Right ventricle myocardium inferior (tissue), 1 donor: ENCODE data around the gene NQO2. TPM values are rescaled to one million over a fixed set of nuclear protein-coding genes. Genes with fewer than 3 reads are reported as not detected.
"Not testable (repeated sequence)": the region's sequence is repeated elsewhere in the genome, so short reads cannot be mapped to it uniquely, and the experiment has no call there.

Experiments used
- ATAC-seq: fragments of 200-7000 bp; cut with Tn5 transposase; one replicate; pipeline ENCODE4 v1.9.1; 2020; ENCODE audit warnings: mild to moderate bottlenecking, moderate library complexity
- DNase-seq: peaks from one replicate; pipeline ENCODE4 v3.0.0; 2021; ENCODE audit errors: missing footprints
- intact Hi-C: fragments of 100-400 bp; cut with DNase I; formaldehyde crosslinking; loops from one replicate; pipeline ENCODE4 v1.11.0; 2022
- total RNA-seq: library from RNA; stranded (reverse); fragmentation: NEBNext Ultra II Directional; extraction: Animal tissue kit (Norgen Biotek cat#: 25700); gene quantifications from one replicate; pipeline ENCODE4 v1.2.1, GENCODE V29; 2021
- donor health status: DM: no; HTN: yes; CAD: no; lungs with severe emphysema.

Gene NQO2
- total RNA-seq, 1 donor from 2014 or later = 57.5 TPM

DNA sequence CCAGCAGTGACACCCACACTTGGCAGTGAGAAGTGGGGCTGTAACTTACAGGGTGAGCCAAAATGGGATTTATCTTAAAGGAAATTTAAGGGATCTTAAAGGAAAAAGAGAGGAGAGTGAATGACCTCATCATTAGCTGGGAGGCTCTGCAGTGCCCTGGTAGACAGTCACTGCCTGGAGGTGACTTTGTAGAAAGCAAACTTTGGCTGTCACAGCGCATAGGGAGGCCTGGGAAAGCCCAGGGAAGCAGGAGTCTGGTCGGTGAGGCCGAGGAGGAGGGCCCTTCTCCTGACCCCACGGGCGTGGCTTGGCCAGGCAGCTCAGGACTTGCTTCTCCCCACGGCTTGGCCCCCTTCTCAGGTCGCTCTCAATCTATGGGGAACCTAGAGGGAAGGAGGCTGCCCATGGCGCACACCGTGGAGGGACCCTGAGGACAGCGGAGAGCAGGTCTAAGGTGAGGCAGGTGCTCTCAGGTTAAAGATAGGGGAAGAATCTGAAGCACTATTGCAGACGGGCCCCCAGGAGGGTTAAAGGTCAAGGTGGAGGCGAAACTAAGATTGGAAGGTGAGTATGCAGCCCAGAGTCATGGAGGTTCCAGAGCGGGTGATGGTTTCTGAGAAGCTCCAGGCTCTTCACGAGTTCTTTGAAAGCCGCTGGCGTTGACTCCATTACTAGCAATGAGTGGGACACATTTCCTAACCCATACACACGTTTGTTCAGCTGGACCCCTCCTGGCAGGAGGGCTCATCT lies 53.0 kb downstream of the NQO2 start:
- intact Hi-C loops = loop anchor here (1.0 kb wide), 1 partner anchor 53 kb away; the partner anchor contains the start of gene NQO2
- DNase-seq (no peak), ATAC-seq (no peak)

- ATAC-seq (no peak), DNase-seq (no peak)
- intact Hi-C loops = loop anchor here (1.0 kb wide), 1 partner anchor 54 kb away; the partner anchor contains the start of gene NQO2
Measured at GRCh38 chr6:3053231-3053508, 53.5 kb downstream of the NQO2 start.

DNA sequence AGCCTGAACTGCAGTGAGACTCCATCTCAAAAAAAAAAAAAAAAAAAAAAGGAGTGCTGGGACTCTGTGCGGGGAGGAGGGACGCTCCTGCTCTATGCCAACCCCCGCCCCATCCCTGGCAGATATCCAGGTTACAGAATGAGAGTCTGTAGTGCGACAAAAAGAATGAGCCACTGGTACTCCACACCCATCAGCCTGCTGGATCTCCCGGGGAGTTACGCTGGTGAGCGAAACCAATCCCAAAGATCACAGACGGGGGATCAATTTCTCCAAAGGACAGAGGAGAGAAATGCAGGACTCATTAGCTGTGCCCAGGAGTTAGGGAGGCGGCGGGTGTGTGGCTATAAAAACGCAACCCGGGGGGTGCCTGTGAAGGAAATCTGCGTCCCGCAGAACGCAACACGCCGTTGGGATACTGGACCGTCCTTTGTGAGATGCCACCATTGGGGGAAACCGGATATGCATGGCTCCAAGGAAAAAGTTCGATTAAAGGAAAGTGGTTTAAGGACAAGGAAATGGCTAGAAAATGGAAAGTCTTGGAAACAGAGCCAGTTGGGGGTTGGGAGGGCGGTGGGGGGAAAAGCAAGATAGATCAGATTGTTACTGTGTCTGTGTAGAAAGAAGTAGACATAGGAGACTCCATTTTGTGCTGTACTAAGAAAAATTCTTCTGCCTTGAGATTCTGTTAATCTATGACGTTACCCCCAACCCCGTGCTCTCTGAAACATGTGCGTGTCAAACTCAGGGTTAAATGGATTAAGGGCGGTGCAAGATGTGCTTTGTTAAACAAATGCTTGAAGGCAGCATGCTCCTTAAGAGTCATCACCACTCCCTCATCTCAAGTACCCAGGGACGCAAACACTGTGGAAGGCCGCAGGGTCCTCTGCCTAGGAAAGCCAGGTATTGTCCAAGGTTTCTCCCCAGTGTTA lies 54.8 kb downstream of the NQO2 start:
- ATAC-seq, DNase-seq: not testable (repeated sequence)
- intact Hi-C loops = loop anchor here (5.0 kb wide), 1 partner anchor 212 kb away; the partner anchor contains the start of gene SERPINB1

- ATAC-seq, DNase-seq: not testable (repeated sequence)
- intact Hi-C loops = loop anchor here (5.0 kb wide), 1 partner anchor 213 kb away; the partner anchor contains the start of gene SERPINB1
Measured at GRCh38 chr6:3055158-3055499, 55.4 kb downstream of the NQO2 start.

DNA sequence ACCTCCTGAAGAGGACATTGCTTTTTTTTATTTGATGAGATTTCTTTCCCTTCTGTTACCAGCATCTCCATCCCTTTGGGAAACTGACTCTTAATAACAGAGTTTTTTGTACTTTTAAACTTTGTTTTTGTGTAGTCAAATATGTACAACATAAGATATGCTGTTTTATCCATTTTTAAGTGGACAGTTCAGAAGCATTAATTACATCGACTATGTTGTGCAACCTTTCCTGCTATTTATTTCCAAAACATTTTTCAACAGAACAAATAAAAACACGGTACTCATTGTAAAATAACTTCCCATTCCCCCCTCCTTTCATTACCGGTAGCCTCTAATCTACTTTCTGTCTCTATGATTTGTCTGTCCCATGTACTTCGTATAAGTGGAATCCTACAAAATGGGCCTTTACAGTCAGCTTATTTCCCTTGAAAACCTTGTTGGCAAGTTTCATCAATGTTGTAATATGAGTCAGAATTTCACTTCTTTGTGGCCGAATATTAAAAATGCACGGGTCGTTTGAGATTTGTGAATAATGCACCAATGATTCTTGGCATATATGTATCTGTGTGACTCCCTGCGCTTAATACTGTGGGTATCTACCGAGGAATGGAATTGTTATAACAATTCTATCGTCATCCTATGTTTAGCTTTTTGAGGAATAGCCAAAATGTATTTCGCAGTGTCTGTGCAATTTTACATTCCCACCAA lies 57.5 kb downstream of the NQO2 start:
- ATAC-seq (no peak), DNase-seq (no peak)
- intact Hi-C loops = loop anchor here (1.0 to 5.0 kb wide), 2 partner anchors 61 to 215 kb away; partner anchors contain the start of gene SERPINB1

- ATAC-seq (no peak), DNase-seq (no peak)
- intact Hi-C loops = loop anchor here (5.0 kb wide), 1 partner anchor 217 kb away; the partner anchor contains the start of gene SERPINB1
Measured at GRCh38 chr6:3058957-3059356, 59.3 kb downstream of the NQO2 start.

DNA sequence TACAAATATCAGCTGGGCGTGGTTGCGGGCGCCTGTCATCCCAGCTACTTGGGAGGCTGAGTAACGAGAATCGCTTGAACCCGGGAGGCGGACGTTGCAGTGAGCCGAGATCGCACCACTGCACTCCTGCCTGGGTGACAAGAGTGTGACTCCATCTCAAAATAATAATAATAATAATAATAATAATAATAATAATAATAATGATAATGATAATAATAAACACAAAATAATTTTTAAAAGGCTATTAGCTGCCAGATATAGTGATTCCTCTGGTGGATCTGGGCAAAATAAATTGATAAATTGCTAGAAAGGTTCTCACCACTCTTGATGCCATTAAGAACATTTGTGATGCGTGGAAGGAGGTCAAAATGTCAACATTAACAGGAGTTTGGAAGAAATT lies 60.4 kb downstream of the NQO2 start:
- intact Hi-C loops, ATAC-seq, DNase-seq: not testable (repeated sequence)

- intact Hi-C loops = no loop called here
- DNase-seq = no peak
- ATAC-seq = no peak
Measured at GRCh38 chr6:3061501-3061941, 61.8 kb downstream of the NQO2 start.

- DNase-seq, intact Hi-C loops, ATAC-seq: not testable (repeated sequence)
Measured at GRCh38 chr6:3063340-3063732, 63.6 kb downstream of the NQO2 start.

- peak; percentile 95 for ATAC-seq
- DNase-seq = peak; percentile 98
- intact Hi-C loops = no loop called here
Measured at GRCh38 chr6:3063733-3064700, 64.3 kb downstream of the NQO2 start.

GRCh38 chr6:3068329-3069214 lies 68.9 kb downstream of the NQO2 start, which contains the start of gene RIPK1:
TSS of gene RIPK1 (plus strand) at chr6:3068494. CDS start at chr6:3076824, 8,330 bp downstream.
- DNase-seq (peak; percentile 97), ATAC-seq (peak; percentile 92)
- intact Hi-C loops = no loop called here

Other genes with a start within 250 kb of the NQO2 start
- gene MYLK4, start 249.0 kb upstream of the NQO2 start, total RNA-seq = 2.0 TPM
- 40.8 TPM for gene WRNIP1, start 234.5 kb upstream of the NQO2 start, total RNA-seq
- 27.5 TPM for gene SERPINB1, start 158.0 kb upstream of the NQO2 start, total RNA-seq
- gene SERPINB9, start 96.6 kb upstream of the NQO2 start, total RNA-seq = 3.2 TPM
- 275 TPM for gene SERPINB6, start 28.3 kb upstream of the NQO2 start, total RNA-seq
- 6.9 TPM for gene RIPK1, start 68.6 kb downstream of the NQO2 start, total RNA-seq
- 19.0 TPM for gene BPHL, start 118.8 kb downstream of the NQO2 start, total RNA-seq
- gene TUBB2A, start 157.7 kb downstream of the NQO2 start, total RNA-seq = 25.0 TPM
- 0.97 TPM for gene TUBB2B, start 227.8 kb downstream of the NQO2 start, total RNA-seq